Choroid plexus epithelial cell (primary cell): Measurements from ENCODE around the gene PSMB3.

Experiments used
- DNase-seq: peaks from one replicate; pipeline ENCODE4 v3.0.0-alpha.2; 2010; ENCODE audit warnings: low read depth
- H3K4me3 ChIP-seq: 2 replicates; pipeline ENCODE4 v1.5.1; 2011; ENCODE audit warnings: low read depth, mild to moderate bottlenecking, control low read depth, low read length, moderate library complexity
- TF ChIP-seq, protein P1 (sequence below): conservative IDR thresholded peaks from 2 replicates; pipeline ENCODE4 v1.5.1; 2011; ENCODE audit warnings: low read depth, mild to moderate bottlenecking, control low read depth, inconsistent platforms, low read length, moderate library complexity

Gene PSMB3

GRCh38 chr17:38751808-38752307 lies 683 bp upstream of the PSMB3 start:
- peak; percentile 89 for DNase-seq
- TF ChIP-seq, protein P1, sequence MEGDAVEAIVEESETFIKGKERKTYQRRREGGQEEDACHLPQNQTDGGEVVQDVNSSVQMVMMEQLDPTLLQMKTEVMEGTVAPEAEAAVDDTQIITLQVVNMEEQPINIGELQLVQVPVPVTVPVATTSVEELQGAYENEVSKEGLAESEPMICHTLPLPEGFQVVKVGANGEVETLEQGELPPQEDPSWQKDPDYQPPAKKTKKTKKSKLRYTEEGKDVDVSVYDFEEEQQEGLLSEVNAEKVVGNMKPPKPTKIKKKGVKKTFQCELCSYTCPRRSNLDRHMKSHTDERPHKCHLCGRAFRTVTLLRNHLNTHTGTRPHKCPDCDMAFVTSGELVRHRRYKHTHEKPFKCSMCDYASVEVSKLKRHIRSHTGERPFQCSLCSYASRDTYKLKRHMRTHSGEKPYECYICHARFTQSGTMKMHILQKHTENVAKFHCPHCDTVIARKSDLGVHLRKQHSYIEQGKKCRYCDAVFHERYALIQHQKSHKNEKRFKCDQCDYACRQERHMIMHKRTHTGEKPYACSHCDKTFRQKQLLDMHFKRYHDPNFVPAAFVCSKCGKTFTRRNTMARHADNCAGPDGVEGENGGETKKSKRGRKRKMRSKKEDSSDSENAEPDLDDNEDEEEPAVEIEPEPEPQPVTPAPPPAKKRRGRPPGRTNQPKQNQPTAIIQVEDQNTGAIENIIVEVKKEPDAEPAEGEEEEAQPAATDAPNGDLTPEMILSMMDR, result no peak
- peak overlapping the region; percentile 99 for H3K4me3 ChIP-seq

DNA sequence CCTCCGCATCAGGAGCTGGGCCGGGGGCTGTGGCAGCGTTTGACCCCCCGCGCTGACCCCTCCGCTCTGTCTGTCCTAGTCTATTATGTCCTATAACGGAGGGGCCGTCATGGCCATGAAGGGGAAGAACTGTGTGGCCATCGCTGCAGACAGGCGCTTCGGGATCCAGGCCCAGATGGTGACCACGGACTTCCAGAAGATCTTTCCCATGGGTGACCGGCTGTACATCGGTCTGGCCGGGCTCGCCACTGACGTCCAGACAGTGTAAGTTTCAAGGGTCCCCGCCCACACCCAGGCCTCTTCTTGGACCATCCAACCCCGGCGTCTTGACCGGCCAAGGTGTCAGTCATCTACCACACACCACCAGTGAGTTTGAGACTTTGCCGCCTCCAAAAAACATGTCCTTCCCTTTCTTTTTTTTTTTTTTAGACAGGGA lies 548 bp downstream of the PSMB3 start:
- peak overlapping the region; percentile 99 for H3K4me3 ChIP-seq
- DNase-seq, result no peak
- TF ChIP-seq, protein P1, result no peak

DNA sequence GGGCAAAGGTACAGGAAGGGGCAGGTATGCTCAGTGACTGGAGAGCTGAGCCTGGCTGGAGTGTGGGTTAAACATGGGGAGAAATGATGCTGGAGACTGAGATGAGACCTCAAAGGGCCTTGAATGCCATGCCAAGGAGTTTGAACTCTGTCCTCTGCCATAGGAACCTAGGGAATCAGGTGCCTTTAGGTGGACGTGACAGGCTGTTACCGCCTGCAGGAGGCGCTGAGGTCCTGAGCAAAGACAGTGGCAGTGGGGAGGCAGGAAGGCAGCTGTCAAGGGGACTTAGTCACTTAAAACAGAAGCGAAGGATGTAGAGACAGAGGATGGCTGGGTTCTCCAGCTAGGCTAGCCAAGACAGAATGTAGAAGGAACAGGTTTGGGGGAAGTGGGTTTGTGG lies 9.1 kb downstream of the PSMB3 start:
- peak; percentile 58 for DNase-seq
- TF ChIP-seq, protein P1, result peak; percentile 65
- H3K4me3 ChIP-seq, result no peak overlapping the region

DNA sequence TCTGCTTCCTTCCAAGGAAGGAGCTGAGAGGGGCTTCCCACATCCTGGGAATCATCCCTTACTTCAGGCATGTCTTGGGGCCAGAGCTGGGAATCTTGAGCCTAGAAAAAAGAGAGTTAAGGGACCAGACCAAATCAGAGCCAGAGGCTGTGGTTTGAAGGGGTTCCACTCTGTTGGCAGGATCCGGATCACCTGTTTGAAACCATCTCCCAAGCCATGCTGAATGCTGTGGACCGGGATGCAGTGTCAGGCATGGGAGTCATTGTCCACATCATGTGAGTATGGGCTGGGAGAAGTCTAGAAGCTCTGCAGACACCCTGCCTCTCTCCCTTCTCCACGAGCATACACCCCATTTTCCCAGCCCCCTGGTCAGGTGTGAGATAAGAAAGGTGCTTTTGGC lies 9.7 kb downstream of the PSMB3 start:
- TF ChIP-seq, protein P1, result no peak
- H3K4me3 ChIP-seq, result no peak overlapping the region
- DNase-seq, result no peak

GRCh38 chr17:38766341-38766740 lies 13.8 kb downstream of the PSMB3 start:
- no peak for DNase-seq
- TF ChIP-seq, protein P1, result no peak
- H3K4me3 ChIP-seq, result no peak overlapping the region

DNA sequence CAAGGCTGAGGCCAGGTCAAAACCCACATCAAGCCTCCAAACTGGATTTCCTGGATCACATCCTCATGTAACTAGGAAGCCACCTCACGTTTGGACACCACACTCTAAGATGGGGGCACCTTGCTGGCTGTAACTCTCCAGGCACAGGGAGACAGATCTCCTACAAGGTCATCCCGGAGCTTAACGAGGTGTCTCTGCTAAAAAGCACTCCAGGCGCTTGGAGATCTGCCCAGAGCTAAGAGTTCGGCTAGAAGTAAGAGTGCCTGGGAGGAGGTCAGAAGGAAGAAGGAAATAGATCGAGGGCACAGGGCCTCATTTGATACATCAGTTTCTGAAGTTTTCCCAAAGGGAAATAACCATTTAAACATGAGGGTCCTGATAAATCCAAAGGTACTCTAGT lies 15.9 kb downstream of the PSMB3 start:
- no peak for DNase-seq
- H3K4me3 ChIP-seq, result no peak overlapping the region
- TF ChIP-seq, protein P1, result no peak

DNA sequence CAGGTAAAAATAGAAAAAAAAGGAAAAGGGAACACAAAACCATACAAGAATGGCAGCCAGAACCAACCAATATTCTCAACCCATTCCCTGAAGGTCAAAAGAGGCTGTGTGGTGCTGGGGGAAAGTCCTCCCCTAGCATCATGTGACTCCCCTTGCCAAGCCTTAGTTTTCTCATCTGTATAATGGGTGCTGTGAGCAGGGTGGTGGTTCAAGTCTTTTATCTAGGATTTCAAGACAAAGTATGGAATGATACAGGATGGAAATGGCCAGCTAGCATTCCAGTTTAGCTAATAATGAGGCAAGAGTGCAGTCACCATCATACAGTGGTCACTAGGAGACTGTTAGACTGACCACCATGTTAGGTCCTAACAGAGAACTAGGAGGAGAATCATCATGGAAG lies 20.7 kb downstream of the PSMB3 start:
- no peak for DNase-seq
- TF ChIP-seq, protein P1, result no peak
- H3K4me3 ChIP-seq, result no peak overlapping the region
